ENCODE results near the gene PTPN13. TPM values are rescaled to one million over a fixed set of nuclear protein-coding genes. Genes with fewer than 3 reads are reported as not detected.

Gene PTPN13
- total RNA-seq, 1 experiment from 2014 or later = 107 TPM

DNA sequence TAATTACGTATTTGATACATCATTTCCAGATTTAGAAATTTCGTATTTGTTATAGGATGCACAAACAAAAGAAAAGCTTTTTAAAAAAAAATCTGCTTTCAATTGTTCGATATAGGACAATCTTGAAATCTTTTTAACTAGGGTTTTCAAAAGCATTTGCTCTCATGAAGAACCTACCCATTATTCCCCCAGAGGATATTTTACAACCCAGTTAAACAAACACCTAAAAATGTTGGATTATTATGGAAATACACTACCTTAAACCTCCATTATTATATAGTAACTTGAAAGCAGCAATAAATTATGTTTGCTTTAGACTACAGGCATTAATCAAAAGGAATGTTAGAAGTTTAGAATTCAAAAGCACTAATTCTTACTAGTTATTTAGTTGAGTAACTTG, 110.5 kb downstream of the PTPN13 start:
- ChIA-PET CTCF (no interaction called here), POLR2A (ENCODE audit: low non-redundant PET) (no interaction called here)
- no peaks in the 10 kb centered on the region for H3K27me3 ChIP-seq (replicated peaks; ENCODE audit: insufficient read depth, low read depth, low read length, poor library complexity)
- TF ChIP-seq, protein P1, sequence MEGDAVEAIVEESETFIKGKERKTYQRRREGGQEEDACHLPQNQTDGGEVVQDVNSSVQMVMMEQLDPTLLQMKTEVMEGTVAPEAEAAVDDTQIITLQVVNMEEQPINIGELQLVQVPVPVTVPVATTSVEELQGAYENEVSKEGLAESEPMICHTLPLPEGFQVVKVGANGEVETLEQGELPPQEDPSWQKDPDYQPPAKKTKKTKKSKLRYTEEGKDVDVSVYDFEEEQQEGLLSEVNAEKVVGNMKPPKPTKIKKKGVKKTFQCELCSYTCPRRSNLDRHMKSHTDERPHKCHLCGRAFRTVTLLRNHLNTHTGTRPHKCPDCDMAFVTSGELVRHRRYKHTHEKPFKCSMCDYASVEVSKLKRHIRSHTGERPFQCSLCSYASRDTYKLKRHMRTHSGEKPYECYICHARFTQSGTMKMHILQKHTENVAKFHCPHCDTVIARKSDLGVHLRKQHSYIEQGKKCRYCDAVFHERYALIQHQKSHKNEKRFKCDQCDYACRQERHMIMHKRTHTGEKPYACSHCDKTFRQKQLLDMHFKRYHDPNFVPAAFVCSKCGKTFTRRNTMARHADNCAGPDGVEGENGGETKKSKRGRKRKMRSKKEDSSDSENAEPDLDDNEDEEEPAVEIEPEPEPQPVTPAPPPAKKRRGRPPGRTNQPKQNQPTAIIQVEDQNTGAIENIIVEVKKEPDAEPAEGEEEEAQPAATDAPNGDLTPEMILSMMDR (conservative IDR thresholded peaks at IDR 0.05; ENCODE audit: low read depth, low read length) = no peak
- TF ChIP-seq EZH2 (IDR thresholded peaks at IDR 0.05; ENCODE audit: borderline replicate concordance, low read depth, low read length, poor library complexity, severe bottlenecking) = no peak
- no TSS peak for BruUV-seq (replicated peaks)
- peaks cover 10% of the 10 kb centered on the region for H3K36me3 ChIP-seq (ENCODE audit: insufficient read depth, low read length, poor library complexity, severe bottlenecking)
- intact Hi-C loops (cut with micrococcal nuclease; ENCODE audit: unreplicated experiment) = no loop called here
- no peak overlapping the region for H3K27ac ChIP-seq (ENCODE audit: low read depth, low read length, poor library complexity, severe bottlenecking)
- no peak overlapping the region for H3K4me3 ChIP-seq (ENCODE audit: low read depth, low read length, poor library complexity, severe bottlenecking)
- DNase-seq (ENCODE audit: low spot score) = no peak
- peaks cover 3% of the 10 kb centered on the region for H3K4me1 ChIP-seq (ENCODE audit: insufficient read depth, low read length, poor library complexity, severe bottlenecking)
- H3K9me3 ChIP-seq (ENCODE audit: low read depth, low read length, poor library complexity, severe bottlenecking) = no peaks in the 10 kb centered on the region

DNA sequence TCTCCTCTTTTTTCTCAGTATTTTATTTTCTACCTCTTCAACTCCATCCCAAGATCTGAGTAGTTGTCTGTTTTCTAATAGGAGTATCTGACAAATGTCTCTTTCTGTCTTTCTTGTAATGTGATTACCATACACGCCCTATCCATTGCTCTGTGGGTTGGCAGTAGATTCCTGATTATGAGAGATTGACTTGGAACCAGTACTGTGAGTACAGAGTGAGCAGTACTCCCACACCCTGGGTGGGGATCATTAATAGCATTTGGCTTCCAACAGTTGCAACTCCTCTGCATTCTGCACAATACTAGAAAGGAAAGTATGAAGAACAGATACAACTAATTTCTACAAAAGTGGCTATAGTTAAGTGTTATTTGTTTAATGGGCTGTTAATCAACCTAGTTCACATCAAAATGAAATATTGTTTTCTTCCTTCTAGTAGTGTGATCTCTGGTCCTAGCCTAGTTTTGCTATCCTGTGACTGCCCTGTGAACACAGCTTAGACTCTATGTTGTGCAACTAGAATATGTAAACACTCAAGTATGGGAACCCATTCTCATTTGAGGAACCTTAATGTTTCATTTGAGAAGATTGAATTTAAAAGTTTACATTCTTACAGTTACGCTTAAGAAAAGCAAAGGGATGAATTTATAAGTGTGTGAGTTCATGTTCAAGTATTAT, 112.9 kb downstream of the PTPN13 start:
- Histone ChIP-seq H3K36me3 (ENCODE audit: insufficient read depth, low read length, poor library complexity, severe bottlenecking) (peaks cover 13% of the 10 kb centered on the region), H3K4me3 (ENCODE audit: low read depth, low read length, poor library complexity, severe bottlenecking) (no peak overlapping the region), H3K4me1 (ENCODE audit: insufficient read depth, low read length, poor library complexity, severe bottlenecking) (peaks cover 3% of the 10 kb centered on the region), H3K27me3 (replicated peaks; ENCODE audit: insufficient read depth, low read depth, low read length, poor library complexity) (no peaks in the 10 kb centered on the region), H3K27ac (ENCODE audit: low read depth, low read length, poor library complexity, severe bottlenecking) (no peak overlapping the region), H3K9me3 (ENCODE audit: low read depth, low read length, poor library complexity, severe bottlenecking) (no peaks in the 10 kb centered on the region)
- ChIA-PET CTCF (no interaction called here), POLR2A (ENCODE audit: low non-redundant PET) (no interaction called here)
- DNase-seq (ENCODE audit: low spot score) = peak; percentile 21
- no TSS peak for BruUV-seq (replicated peaks)
- intact Hi-C loops (cut with micrococcal nuclease; ENCODE audit: unreplicated experiment) = no loop called here
- no peak for TF ChIP-seq EZH2 (IDR thresholded peaks at IDR 0.05; ENCODE audit: borderline replicate concordance, low read depth, low read length, poor library complexity, severe bottlenecking)
- TF ChIP-seq, protein P1 (conservative IDR thresholded peaks at IDR 0.05; ENCODE audit: low read depth, low read length) = no peak

DNA sequence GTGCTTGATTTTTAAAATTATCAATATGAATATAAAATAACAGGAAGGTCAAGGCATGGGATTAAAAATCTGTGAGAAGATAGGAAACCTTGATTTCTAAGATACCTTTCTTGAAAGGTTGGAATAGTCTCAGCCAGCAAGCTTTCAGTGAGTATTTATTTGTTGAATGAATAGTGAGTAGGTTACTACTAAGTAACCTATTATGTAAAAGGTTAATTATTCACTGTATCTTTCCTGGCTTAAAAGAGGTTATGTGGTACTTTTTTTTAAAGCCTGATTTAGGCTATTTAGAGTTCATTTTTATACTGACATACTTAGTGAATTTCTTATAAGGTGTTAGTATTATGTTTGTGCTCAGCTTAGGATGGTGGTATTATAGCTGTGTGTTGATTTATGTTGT, 123.5 kb downstream of the PTPN13 start:
- CTCF ChIA-PET = no interaction called here
- Histone ChIP-seq H3K36me3 (ENCODE audit: insufficient read depth, low read length, poor library complexity, severe bottlenecking) (peaks cover 33% of the 10 kb centered on the region), H3K4me1 (ENCODE audit: insufficient read depth, low read length, poor library complexity, severe bottlenecking) (no peaks in the 10 kb centered on the region), H3K9me3 (ENCODE audit: low read depth, low read length, poor library complexity, severe bottlenecking) (no peaks in the 10 kb centered on the region), H3K4me3 (ENCODE audit: low read depth, low read length, poor library complexity, severe bottlenecking) (no peak overlapping the region), H3K27me3 (replicated peaks; ENCODE audit: insufficient read depth, low read depth, low read length, poor library complexity) (no peaks in the 10 kb centered on the region), H3K27ac (ENCODE audit: low read depth, low read length, poor library complexity, severe bottlenecking) (no peak overlapping the region)
- no TSS peak for BruUV-seq (replicated peaks)
- TF ChIP-seq EZH2 (IDR thresholded peaks at IDR 0.05; ENCODE audit: borderline replicate concordance, low read depth, low read length, poor library complexity, severe bottlenecking) = no peak
- TF ChIP-seq, protein P1 (conservative IDR thresholded peaks at IDR 0.05; ENCODE audit: low read depth, low read length) = no peak
- intact Hi-C loops (cut with micrococcal nuclease; ENCODE audit: unreplicated experiment) = no loop called here
- DNase-seq (ENCODE audit: low spot score) = no peak
- POLR2A ChIA-PET (ENCODE audit: low non-redundant PET) = no interaction called here
